Measurements from ENCODE around the gene OR2AG1.

DNA sequence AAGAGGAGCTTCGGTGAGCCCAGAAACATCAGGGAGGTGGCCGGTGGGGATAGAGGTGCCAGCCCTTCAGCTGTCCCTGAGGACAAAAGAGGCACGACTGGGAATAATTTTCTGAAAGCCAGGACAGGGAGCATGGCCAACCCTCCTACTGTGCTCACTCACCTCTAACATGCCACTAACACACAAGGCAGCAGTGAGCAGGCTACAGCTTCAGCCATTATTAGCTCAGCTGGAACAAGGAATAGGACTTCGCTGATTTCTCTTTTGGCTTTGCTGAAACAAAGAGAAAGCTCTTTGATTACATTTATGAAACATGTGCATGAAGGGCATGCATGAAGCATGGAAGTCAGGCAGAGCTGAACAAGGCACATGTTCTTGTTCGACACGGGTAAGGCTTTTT, 50.5 kb downstream of the OR2AG1 start:
- TF ChIP-seq CREB1 (IDR thresholded peaks at IDR 0.05; ENCODE audit: low read depth): no peak
- TF ChIP-seq TAF1 (IDR thresholded peaks at IDR 0.05; ENCODE audit: low read depth): no peak
